AG04450 (cell line): ENCODE measurements around the gene MUC13. TPM values are rescaled to one million over a fixed set of nuclear protein-coding genes. Genes with fewer than 3 reads are reported as not detected.

ENCODE experiments used
- CTCF ChIA-PET: fragments of 300-600, 350-600 bp; formaldehyde crosslinking; extraction: SDS; loops from one replicate; lab custom pipeline; 2022; ENCODE audit warnings: antibody characterized with exemption, inconsistent platforms; lab: Charles Lee
- POLR2A ChIA-PET: fragments of 350-600 bp; formaldehyde crosslinking; extraction: SDS; loops from one replicate; lab custom pipeline; 2021; ENCODE audit warnings: antibody characterized with exemption, inconsistent platforms; lab: Yijun Ruan, JAX
- DNase-seq: peaks from one replicate; pipeline ENCODE4 v3.0.0-alpha.2; 2011; ENCODE audit warnings: low read depth, low spot score
- H3K27ac ChIP-seq: one replicate; pipeline ENCODE4 v1.5.1; 2012; ENCODE audit warnings: low read depth, low read length, control low read depth
- H3K27me3 ChIP-seq: one replicate; pipeline ENCODE4 v1.6.0; 2012; ENCODE audit warnings: low read length; ENCODE audit not compliant: control insufficient read depth, insufficient read depth
- H3K4me3 ChIP-seq: 2 replicates; pipeline ENCODE4 v1.5.1; 2011; ENCODE audit warnings: mild to moderate bottlenecking, low read depth, low read length, control low read depth
- H3K9me3 ChIP-seq: 2 replicates; pipeline ENCODE4 v1.5.1; 2012; ENCODE audit warnings: low read length; ENCODE audit not compliant: control insufficient read depth, insufficient read depth
- CTCF ChIP-seq: IDR thresholded peaks from 2 replicates; pipeline ENCODE4 v1.5.1; 2011; ENCODE audit warnings: low read depth, low read length, control low read depth, inconsistent platforms
- polyA plus RNA-seq: library from polyadenylated mRNA; depleted of rRNA; stranded (reverse); fragments of >200 nt; gene quantifications from 2 replicates; pipeline ENCODE4 v1.2.3, GENCODE V29; 2011

MUC13 gene
- polyA plus RNA-seq, 1 experiment: not detected

- Histone ChIP-seq H3K27ac (no peak overlapping the region), H3K27me3 (no peaks in the 10 kb centered on the region), H3K4me3 (no peak overlapping the region), H3K9me3 (no peaks in the 10 kb centered on the region; the same call in 1 of the 2 replicates)
- ChIA-PET CTCF (interaction anchor here (0.7 to 1.5 kb wide), 2 partner anchors 19 to 121 kb away, joined by 3 to 6 read pairs; no protein-coding TSS in a partner anchor), POLR2A (no interaction called here)
- no peak for TF ChIP-seq CTCF
- no peak for DNase-seq
These were observed 52.4 kb downstream of the MUC13 start for GRCh38 chr3:124881976-124882697.

- Histone ChIP-seq H3K27me3 (no peaks in the 10 kb centered on the region), H3K9me3 (no peaks in the 10 kb centered on the region), H3K27ac (peak overlapping the region; percentile 23), H3K4me3 (no peak overlapping the region)
- ChIA-PET CTCF (interaction anchor here (1.5 kb wide), 1 partner anchor 22 kb away, joined by 7 read pairs; no protein-coding TSS in a partner anchor), POLR2A (interaction anchor here (0.9 kb wide), 1 partner anchor 66 kb away, joined by 3 read pairs; no protein-coding TSS in a partner anchor)
- no peak for DNase-seq
- no peak for TF ChIP-seq CTCF
These were observed 55.2 kb downstream of the MUC13 start for GRCh38 chr3:124879337-124879680.

- ChIA-PET CTCF (interaction anchor here (1.5 kb wide), 1 partner anchor 23 kb away, joined by 7 read pairs; no protein-coding TSS in a partner anchor), POLR2A (interaction anchor here (0.9 kb wide), 1 partner anchor 66 kb away, joined by 3 read pairs; no protein-coding TSS in a partner anchor)
- H3K9me3 ChIP-seq: no peaks in the 10 kb centered on the region
- no peak overlapping the region for H3K4me3 ChIP-seq
- peak; percentile 84 for DNase-seq
- TF ChIP-seq CTCF: no peak
- H3K27me3 ChIP-seq: no peaks in the 10 kb centered on the region
- H3K27ac ChIP-seq: peak overlapping the region; percentile 23
These were observed 55.8 kb downstream of the MUC13 start for GRCh38 chr3:124878561-124879336.

- CTCF ChIA-PET: interaction anchor here (0.9 to 1.4 kb wide), 2 partner anchors 24 to 90 kb away, joined by 4 to 5 read pairs; no protein-coding TSS in a partner anchor
- Histone ChIP-seq H3K27me3 (no peaks in the 10 kb centered on the region), H3K27ac (no peak overlapping the region), H3K4me3 (no peak overlapping the region), H3K9me3 (no peaks in the 10 kb centered on the region)
- TF ChIP-seq CTCF: no peak
- POLR2A ChIA-PET: interaction anchor here (1.4 kb wide), 1 partner anchor 65 kb away, joined by 4 read pairs; no protein-coding TSS in a partner anchor
- DNase-seq: no peak
These were observed 56.9 kb downstream of the MUC13 start for GRCh38 chr3:124877674-124878073.
